ENCODE data around the gene LRRC18. TPM values are rescaled to one million over a fixed set of nuclear protein-coding genes. Genes with fewer than 3 reads are reported as not detected.

LRRC18 gene
- total and polyA plus RNA-seq, 7 donors, result 0.15 TPM; not detected in 6

GRCh38 chr10:48932831-48933664, 6.6 kb downstream of the LRRC18 start:
- no peaks in the 10 kb centered on the region for H3K36me3 ChIP-seq
- WGBS, 2 donors, result 87% methylated on average over 7 of the region's 7 CpGs
- DNase-seq, result no peak
- H3K4me3 ChIP-seq, result no peak overlapping the region
- intact Hi-C loops (cut with DNase I), result no loop called here
- no peaks in the 10 kb centered on the region for H3K4me1 ChIP-seq
- no peak overlapping the region for H3K27ac ChIP-seq
- no peaks in the 10 kb centered on the region for H3K9me3 ChIP-seq
- TF ChIP-seq POLR2AphosphoS5 (IDR thresholded peaks at IDR 0.05), result no peak
- no peak for TF ChIP-seq POLR2A (IDR thresholded peaks at IDR 0.05)
- no peak for TF ChIP-seq EP300 (IDR thresholded peaks at IDR 0.05)
- no peak for TF ChIP-seq CTCF (IDR thresholded peaks at IDR 0.05)
- H3K27me3 ChIP-seq, result no peaks in the 10 kb centered on the region

GRCh38 chr10:48931188-48931587, 8.5 kb downstream of the LRRC18 start:
- no peaks in the 10 kb centered on the region for H3K27me3 ChIP-seq
- DNase-seq, result no peak
- no peak overlapping the region for H3K4me3 ChIP-seq
- no peak overlapping the region for H3K27ac ChIP-seq
- TF ChIP-seq POLR2A (IDR thresholded peaks at IDR 0.05) (no peak), EP300 (IDR thresholded peaks at IDR 0.05) (no peak), CTCF (IDR thresholded peaks at IDR 0.05) (no peak), POLR2AphosphoS5 (IDR thresholded peaks at IDR 0.05) (no peak)
- 65 to 79% methylated on average over 4 of the region's 4 CpGs for WGBS, 2 donors
- no peaks in the 10 kb centered on the region for H3K9me3 ChIP-seq
- no peaks in the 10 kb centered on the region for H3K36me3 ChIP-seq
- no peaks in the 10 kb centered on the region for H3K4me1 ChIP-seq
- intact Hi-C loops (cut with DNase I), result no loop called here

- intact Hi-C loops (cut with DNase I), result no loop called here
- Histone ChIP-seq H3K4me1 (no peaks in the 10 kb centered on the region), H3K27ac (no peak overlapping the region), H3K9me3 (no peaks in the 10 kb centered on the region), H3K27me3 (no peaks in the 10 kb centered on the region), H3K36me3 (no peaks in the 10 kb centered on the region), H3K4me3 (no peak overlapping the region)
- DNase-seq, result no peak
- 70 to 72% methylated on average over 5 of the region's 5 CpGs for WGBS, 2 donors
- TF ChIP-seq CTCF (IDR thresholded peaks at IDR 0.05) (no peak), POLR2AphosphoS5 (IDR thresholded peaks at IDR 0.05) (no peak), POLR2A (IDR thresholded peaks at IDR 0.05) (no peak), EP300 (IDR thresholded peaks at IDR 0.05) (no peak)
Observed at GRCh38 chr10:48929413-48929990, 10.1 kb downstream of the LRRC18 start.

- Histone ChIP-seq H3K27ac (no peak overlapping the region), H3K36me3 (no peaks in the 10 kb centered on the region), H3K27me3 (no peaks in the 10 kb centered on the region), H3K9me3 (no peaks in the 10 kb centered on the region), H3K4me1 (no peaks in the 10 kb centered on the region), H3K4me3 (no peak overlapping the region)
- WGBS, 2 donors, result 74 to 81% methylated on average over 13 of the region's 13 CpGs
- no peak for DNase-seq
- intact Hi-C loops (cut with DNase I), result no loop called here
- TF ChIP-seq POLR2AphosphoS5 (IDR thresholded peaks at IDR 0.05) (no peak), POLR2A (IDR thresholded peaks at IDR 0.05) (no peak), EP300 (IDR thresholded peaks at IDR 0.05) (no peak)
Observed at GRCh38 chr10:48926764-48927540, 12.7 kb downstream of the LRRC18 start.

GRCh38 chr10:48926255-48926654, 13.4 kb downstream of the LRRC18 start:
- no peak overlapping the region for H3K4me3 ChIP-seq
- intact Hi-C loops (cut with DNase I), result no loop called here
- TF ChIP-seq EP300 (IDR thresholded peaks at IDR 0.05) (no peak), POLR2A (IDR thresholded peaks at IDR 0.05) (no peak)
- no peaks in the 10 kb centered on the region for H3K4me1 ChIP-seq
- no peaks in the 10 kb centered on the region for H3K36me3 ChIP-seq
- H3K27ac ChIP-seq, result no peak overlapping the region
- no peaks in the 10 kb centered on the region for H3K9me3 ChIP-seq
- no peak for DNase-seq
- 81 to 90% methylated on average over 1 of the region's 1 CpG for WGBS, 2 donors
- H3K27me3 ChIP-seq, result no peaks in the 10 kb centered on the region

Measured in sigmoid colon (tissue), 7 donors.